Tibial artery (tissue), 4 donors: ENCODE measurements around the gene USP35.

ENCODE experiments used
- DNase-seq, 2 donors: peaks; one replicate each; pipeline ENCODE4 v3.0.0-alpha.2; 2019
- H3K27ac ChIP-seq, 2 donors: fragments of 200-600 bp; sonication (generic) in 1 of 2; 1 replicate in 1 of 2; 2 replicates in 1 of 2; pipeline ENCODE4 v1.5.1; 2018 to 2019; ENCODE audit warnings: mild to moderate bottlenecking in 1 of 2
- H3K27me3 ChIP-seq, 2 donors: fragments of 200-600 bp; sonication (generic) in 1 of 2; one replicate each; pipeline versions ENCODE4 v1.5.1 to v1.6.0; 2016 to 2019
- H3K36me3 ChIP-seq, 3 donors: fragments of 200-600 bp; sonication (generic) in 2 of 3; one replicate each; pipeline ENCODE4 v1.5.1; 2016 to 2019; ENCODE audit warnings: mild to moderate bottlenecking in 2 of 3
- H3K4me1 ChIP-seq, 4 donors: fragments of 200-600 bp; sonication (generic) in 2 of 4; 1 replicate in 3 of 4; 2 replicates in 1 of 4; pipeline ENCODE4 v1.5.1; 2016 to 2019
- H3K4me3 ChIP-seq, 2 donors: fragments of 200-600 bp; sonication (generic) in 1 of 2; 1 replicate in 1 of 2; 2 replicates in 1 of 2; pipeline ENCODE4 v1.5.1; 2018 to 2019; ENCODE audit warnings: mild to moderate bottlenecking in 2 of 2
- H3K9me3 ChIP-seq, 3 donors: fragments of 200-600 bp; sonication (generic) in 1 of 3; one replicate each; pipeline ENCODE4 v1.5.1; 2016 to 2019
- CTCF ChIP-seq, 2 experiments: fragments of 200-600 bp in 1 of 2; fragments of 450-650 bp in 1 of 2; IDR thresholded peaks; one replicate each; pipeline ENCODE4 v1.5.1; 2017 to 2019; ENCODE audit warnings: antibody characterized with exemption in 2 of 2, mild to moderate bottlenecking in 1 of 2, moderate library complexity in 1 of 2
- intact Hi-C: fragments of 100-400 bp; cut with DNase I; formaldehyde crosslinking; loops from one replicate; pipeline ENCODE4 v1.15.0; 2023; ENCODE audit warnings: low total_unique reads

Gene USP35

GRCh38 chr11:78180751-78181150 is 8.0 kb upstream of the USP35 start:
- intact Hi-C loops = no loop called here
- no peaks in the 10 kb centered on the region for H3K9me3 ChIP-seq
- H3K27me3 ChIP-seq = no peaks in the 10 kb centered on the region
- peak overlapping the region in 1 of 2 donors; percentile 68 for H3K27ac ChIP-seq
- no peak for TF ChIP-seq CTCF (IDR thresholded peaks at IDR 0.05)
- no peak for DNase-seq
- no peak overlapping the region for H3K4me3 ChIP-seq
- H3K4me1 ChIP-seq = peaks cover 0 to 44% (median 12%) of the 10 kb centered on the region in 4 donors
- H3K36me3 ChIP-seq = peaks cover 0 to 27% (median 14%) of the 10 kb centered on the region in 3 donors

- no peak for DNase-seq
- no peak overlapping the region for H3K4me3 ChIP-seq
- no peaks in the 10 kb centered on the region for H3K27me3 ChIP-seq
- intact Hi-C loops = no loop called here
- H3K36me3 ChIP-seq = peaks cover 0 to 28% (median 14%) of the 10 kb centered on the region in 3 donors
- TF ChIP-seq CTCF (IDR thresholded peaks at IDR 0.05) = no peak
- peaks cover 0 to 48% (median 15%) of the 10 kb centered on the region in 4 donors for H3K4me1 ChIP-seq
- H3K9me3 ChIP-seq = no peaks in the 10 kb centered on the region
- peak overlapping the region in 1 of 2 donors; percentile 68 for H3K27ac ChIP-seq
Observed at GRCh38 chr11:78181185-78181584, 7.5 kb upstream of the USP35 start.

GRCh38 chr11:78187366-78188285 is 1.1 kb upstream of the USP35 start:
- peaks cover 0 to 55% (median 51%) of the 10 kb centered on the region in 4 donors for H3K4me1 ChIP-seq
- H3K27me3 ChIP-seq = no peaks in the 10 kb centered on the region
- H3K4me3 ChIP-seq = peak overlapping the region; percentile 81 to 85
- peaks cover 0 to 6% (median 5%) of the 10 kb centered on the region in 3 donors for H3K36me3 ChIP-seq
- DNase-seq = no peak
- peak overlapping the region; percentile 91 to 92 for H3K27ac ChIP-seq
- H3K9me3 ChIP-seq = no peaks in the 10 kb centered on the region
- intact Hi-C loops = loop anchor here (2.0 kb wide), 1 partner anchor 19 kb away; no protein-coding TSS in a partner anchor
- TF ChIP-seq CTCF (IDR thresholded peaks at IDR 0.05) = no peak

GRCh38 chr11:78189174-78189724 is 530 bp downstream of the USP35 start:
- H3K27ac ChIP-seq = peak overlapping the region; percentile 91 to 92
- H3K4me3 ChIP-seq = peak overlapping the region; percentile 81 to 85
- intact Hi-C loops = loop anchor here (2.0 kb wide), 1 partner anchor 20 kb away; no protein-coding TSS in a partner anchor
- peaks cover 0 to 70% (median 66%) of the 10 kb centered on the region in 4 donors for H3K4me1 ChIP-seq
- no peak for TF ChIP-seq CTCF (IDR thresholded peaks at IDR 0.05)
- H3K36me3 ChIP-seq = peaks cover 0 to 6% (median 0%) of the 10 kb centered on the region in 3 donors
- H3K9me3 ChIP-seq = no peaks in the 10 kb centered on the region
- DNase-seq = peak in 1 of 2 donors; percentile 65
- H3K27me3 ChIP-seq = no peaks in the 10 kb centered on the region

GRCh38 chr11:78189851-78190250 is 1.1 kb downstream of the USP35 start:
- H3K4me3 ChIP-seq = peak overlapping the region; percentile 81 to 85
- intact Hi-C loops = loop anchor here (2.0 kb wide), 1 partner anchor 21 kb away; no protein-coding TSS in a partner anchor
- peaks cover 0 to 76% (median 69%) of the 10 kb centered on the region in 4 donors for H3K4me1 ChIP-seq

More at GRCh38 chr11:78189851-78190250, 1.1 kb downstream of the USP35 start:
- Histone ChIP-seq H3K27ac (peak overlapping the region; percentile 91 to 92), H3K36me3 (peaks cover 0 to 6% (median 0%) of the 10 kb centered on the region in 3 donors), H3K9me3 (no peaks in the 10 kb centered on the region), H3K27me3 (no peaks in the 10 kb centered on the region)
- TF ChIP-seq CTCF (IDR thresholded peaks at IDR 0.05) = no peak
- DNase-seq = peak in 1 of 2 donors; percentile 69
